Hematopoietic multipotent progenitor cell treated with erythropoietin and hydrocortisone succinate and interleukin-3 and kit ligand, for 8 days (in vitro differentiated cells): ENCODE measurements around the gene THAP4.

Source experiments
- DNase-seq: peaks from one replicate; pipeline ENCODE4 v3.0.0-alpha.2; 2015

Gene THAP4

DNA sequence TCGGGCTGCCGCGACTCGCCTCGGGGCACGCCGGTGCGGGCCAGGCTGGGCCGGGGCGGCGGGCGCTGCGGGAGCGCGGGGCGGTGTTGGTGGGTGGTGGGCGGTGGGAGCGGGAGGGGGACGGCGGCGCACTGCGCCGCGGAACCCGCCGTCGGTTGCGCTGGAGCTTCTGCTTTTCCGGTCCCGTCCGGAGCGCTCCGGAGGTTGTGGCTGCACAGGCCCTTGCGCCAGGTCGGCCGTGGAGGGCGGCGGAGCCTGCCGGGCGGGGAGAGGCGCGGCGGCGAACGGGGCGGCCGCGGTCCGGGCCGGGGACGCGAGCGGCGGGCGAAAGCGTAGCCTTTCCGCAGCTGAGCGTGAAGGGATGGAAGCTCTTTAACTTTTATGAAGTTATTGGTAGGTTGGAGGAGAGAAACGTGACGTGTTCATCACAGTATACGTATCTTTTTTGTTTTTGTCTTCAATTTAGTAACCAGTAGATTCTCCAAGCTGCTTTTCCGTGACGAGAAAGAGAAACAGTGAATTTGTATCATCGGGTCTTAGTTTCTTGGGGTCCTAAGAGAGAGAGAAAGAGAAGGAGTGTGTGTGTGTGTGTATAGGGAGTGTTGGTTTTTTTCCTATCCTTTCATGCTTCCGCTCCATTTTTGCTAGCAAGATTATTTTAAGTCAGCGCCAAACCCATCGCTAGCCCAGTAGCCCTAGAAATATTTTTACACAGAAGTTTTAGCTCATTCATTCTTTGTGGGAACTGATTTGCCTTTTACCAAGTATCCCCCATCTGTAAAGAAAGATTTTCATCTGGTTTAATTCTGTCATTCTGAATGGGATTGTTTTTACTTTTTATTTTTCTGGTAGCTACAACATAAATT is 1.1 kb upstream of the THAP4 start:
- peak; percentile 11 for DNase-seq

DNA sequence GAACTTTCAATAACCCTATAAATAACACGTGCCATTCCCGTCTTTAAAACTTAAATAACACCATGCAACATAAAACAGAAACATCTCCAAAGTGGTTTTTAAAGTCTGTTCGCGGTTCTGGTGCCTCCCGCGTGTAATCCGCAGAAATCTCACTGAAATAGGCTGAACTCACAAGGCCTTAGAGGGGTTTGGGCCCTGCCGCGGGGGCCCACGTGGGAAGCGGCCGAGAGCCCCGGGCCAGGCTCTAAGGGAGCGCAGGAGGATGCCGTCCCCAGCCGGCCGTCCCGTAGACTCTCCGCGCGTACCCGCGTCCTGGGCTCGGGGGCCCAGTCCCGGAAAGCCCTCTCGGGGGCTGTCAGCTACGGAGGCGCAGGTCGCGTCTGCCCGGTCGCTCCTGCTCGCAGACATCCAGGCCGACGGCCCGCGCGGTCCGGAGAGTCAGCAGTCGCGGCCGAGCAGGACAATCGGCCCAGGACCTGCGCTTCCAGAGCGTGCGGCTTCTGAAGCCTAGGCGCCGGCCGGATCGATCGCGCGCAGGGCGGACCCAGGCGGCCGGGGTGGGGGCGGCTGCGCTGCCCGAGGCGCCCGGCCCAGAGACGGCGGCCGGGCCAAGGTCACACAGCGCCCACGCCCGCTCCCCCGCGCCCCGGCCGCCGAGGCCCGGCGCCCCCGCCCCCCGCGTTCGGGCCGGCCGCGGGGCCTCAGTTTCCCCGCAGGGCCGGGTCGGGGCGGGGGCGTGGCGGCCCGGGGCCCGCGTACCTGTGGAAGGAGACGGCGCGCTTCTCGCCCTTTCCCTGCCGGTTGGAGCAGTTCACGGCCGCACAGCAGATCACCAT is 558 bp downstream of the THAP4 start:
- DNase-seq, result peak; percentile 43

DNA sequence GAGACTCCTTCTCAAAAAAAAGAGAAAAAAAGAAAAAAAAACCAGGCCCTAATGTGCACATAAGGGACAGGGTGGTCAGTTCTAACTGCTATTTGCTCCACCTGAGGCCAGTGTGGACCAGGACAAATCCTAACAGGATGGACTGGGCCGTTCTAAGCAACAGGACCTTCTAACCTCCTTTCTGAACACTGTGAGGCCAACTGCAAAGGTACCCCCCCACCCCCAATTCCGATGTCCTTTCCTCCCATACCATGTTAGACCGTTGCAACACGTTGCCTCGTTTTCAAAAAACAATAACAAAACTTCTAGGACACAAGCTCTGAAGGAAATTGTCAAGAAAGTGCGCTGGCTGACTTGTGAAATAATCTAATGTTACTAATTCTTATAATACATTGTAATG is 1.2 kb downstream of the THAP4 start:
- DNase-seq, result no peak

DNA sequence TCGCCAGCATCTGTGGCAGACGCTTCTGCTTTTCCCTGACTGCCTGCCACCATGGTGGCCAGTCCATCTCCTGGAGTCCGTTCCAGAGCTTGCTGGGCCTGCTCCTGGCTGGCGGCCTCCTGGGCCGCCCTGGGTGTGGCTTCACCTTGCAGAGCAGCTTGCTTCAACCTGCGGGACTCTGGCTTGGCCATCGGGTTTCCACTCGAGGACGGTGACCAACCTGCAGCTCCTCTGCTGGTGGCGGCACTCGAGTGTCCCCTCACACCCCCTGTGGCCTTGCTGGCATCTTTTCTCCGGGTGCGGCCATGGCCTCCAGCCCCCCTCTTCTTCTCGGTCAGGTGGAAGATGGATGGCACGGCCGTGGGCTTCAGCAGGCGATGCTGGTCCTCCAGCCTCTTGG is 3.4 kb downstream of the THAP4 start:
- DNase-seq, result no peak

DNA sequence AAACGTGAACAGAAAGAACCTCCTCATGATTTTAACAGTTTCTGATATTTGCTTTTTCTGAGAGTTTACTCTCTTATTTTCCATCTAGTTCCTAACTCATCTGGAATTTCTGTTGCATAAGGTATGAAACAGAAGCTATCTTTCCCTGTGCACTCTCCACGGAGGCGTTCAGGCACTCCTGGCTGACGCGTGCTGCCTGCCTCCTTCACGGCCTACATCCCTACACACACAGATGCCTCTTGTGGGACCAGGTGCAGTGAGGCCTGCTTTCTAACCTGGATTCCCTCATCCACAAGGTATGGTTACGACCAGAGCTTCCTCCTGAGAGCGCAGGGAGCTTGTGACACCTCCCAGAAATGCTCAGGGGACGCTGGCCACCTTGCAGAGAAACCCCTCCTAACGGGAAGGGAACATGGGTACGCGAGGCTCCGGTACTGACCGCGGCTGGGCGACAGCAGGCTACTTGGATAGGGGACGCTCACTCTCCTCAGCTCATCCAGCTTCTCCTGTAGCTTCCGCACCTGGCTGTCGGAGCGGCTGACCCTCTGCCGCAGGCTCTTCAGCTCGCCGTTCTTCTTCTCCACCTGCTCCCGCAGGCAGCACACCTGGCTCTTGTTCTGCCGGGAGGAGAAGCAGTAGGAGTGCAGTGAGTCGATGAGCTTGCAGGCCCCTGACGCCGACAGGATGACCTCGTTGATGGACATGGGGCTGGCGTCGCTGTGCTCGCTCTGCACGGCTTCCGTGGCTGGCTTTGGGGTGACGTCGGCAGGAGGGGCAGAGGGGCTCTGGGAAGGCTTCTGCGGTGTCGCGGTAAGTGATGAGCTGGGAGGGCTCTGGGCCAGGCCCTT is 4.3 kb downstream of the THAP4 start:
- no peak for DNase-seq

DNA sequence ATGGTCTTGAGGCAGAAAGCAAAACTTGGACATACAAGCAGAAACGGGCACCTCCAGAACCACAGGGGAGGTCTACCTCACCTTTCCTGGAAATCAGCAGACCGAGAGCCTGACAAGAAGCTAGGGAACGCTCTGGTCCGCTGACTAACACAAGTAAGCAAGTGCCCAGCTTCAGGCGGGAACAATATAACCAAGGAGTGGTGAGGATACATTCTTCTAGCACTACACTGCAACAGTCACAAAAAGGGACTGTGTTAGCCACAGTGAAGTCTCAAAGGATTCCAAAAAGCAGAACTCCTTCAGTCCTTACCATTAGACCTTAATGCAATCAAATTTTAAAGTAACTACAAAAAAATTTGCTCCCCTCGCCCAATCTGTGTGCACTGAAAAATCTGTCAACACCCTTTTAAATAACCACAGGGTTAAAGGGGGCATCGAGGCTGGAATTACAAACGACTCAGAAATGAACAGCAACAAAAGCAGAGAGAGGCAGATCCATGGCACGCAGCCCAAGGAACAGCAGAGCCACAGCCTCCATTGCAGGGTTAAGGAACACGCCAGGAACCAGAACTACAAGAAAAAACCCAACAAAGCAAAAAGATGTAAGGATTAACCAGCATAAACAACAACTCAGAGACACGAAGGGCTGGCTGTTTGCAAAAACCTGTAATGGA is 7.1 kb downstream of the THAP4 start:
- no peak for DNase-seq

DNA sequence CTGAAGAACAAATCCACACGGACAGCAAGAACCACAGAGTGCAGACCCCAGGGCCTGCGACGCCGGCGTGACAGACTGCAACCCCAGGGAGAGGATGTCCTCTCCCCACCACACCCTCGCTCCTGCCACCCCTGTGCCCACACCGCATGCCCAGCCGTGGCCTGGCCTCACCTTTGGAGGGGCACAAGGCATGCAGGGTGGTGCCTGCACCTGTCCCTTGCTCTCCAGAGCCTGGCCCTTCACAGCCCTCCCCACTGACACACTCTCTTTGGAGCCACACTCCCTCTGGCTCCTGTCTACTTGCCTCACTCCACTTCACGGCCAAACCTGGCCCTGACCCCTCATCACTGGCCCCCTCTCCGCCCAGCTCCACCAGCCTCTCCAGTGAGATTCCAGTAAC is 9.3 kb downstream of the THAP4 start:
- no peak for DNase-seq

DNA sequence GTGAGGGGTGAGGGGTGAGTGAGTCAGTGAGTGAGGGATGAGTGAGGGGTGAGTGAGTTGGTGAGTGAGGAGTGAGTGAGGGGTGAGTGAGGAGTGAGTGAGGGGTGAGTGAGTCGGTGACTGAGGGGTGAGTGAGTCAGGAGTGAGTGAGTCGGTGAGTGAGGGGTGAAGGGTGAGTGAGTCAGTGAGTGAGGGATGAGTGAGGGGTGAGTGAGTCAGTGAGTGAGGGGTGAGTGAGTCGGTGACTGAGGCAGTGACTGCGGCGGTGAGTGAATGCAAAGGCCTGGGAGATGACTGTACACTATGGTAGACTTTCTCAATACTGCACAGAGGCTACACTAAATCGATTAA is 16.6 kb downstream of the THAP4 start:
- DNase-seq, result no peak

DNA sequence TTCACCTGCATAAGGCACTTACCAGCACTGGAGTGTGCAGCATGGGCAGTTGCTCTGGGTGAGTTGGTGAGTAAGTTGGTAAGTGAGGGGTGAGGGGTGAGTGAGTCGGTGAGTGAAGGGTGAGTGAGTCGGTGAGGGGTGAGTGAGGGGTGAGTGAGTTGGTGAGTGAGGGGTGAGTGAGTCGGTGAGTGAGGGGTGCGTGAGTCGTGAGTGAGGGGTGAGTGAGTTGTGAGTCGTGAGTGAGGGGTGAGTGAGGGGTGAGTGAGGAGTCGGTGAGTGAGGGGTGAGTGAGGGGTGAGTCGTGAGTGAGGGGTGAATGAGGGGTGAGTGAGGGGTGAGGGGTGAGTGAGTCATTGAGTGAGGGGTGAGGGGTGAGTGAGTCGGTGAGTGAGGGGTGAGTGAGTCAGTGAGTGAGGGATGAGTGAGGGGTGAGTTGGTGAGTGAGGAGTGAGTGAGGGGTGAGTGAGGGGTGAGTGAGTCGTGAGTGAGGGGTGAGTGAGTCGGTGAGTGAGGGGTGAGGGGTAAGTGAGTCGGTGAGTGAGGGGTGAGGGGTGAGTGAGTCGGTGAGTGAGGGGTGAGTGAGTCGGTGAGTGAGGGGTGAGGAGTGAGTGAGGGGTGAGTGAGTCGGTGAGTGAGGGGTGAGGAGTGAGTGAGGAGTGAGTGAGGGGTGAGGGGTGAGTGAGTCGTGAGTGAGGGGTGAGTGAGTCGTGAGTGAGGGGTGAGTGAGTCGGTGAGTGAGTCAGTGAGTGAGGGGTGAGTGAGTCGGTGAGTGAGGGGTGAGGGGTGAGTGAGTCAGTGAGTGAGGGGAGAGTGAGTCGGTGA is 17.1 kb downstream of the THAP4 start:
- no peak for DNase-seq

DNA sequence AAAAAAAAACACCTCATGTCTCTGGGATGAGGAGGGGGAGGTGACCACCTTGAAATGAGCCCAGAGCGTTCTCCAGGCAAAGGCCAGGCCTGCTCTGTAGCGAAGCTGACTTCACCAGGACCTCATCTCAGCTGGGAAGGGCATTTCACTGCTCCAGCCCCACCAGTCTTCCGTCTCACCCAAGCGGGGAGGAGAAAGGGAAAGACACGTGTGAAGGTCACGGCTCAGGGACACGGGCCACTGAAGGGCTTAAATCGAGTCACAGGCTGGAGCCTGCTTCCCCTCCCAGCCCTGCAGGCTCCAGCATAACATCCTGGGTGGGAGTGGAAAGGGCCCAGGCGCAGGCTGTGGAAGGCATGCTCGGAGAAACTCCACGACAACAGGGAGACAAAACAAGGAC is 18.1 kb downstream of the THAP4 start:
- no peak for DNase-seq

DNA sequence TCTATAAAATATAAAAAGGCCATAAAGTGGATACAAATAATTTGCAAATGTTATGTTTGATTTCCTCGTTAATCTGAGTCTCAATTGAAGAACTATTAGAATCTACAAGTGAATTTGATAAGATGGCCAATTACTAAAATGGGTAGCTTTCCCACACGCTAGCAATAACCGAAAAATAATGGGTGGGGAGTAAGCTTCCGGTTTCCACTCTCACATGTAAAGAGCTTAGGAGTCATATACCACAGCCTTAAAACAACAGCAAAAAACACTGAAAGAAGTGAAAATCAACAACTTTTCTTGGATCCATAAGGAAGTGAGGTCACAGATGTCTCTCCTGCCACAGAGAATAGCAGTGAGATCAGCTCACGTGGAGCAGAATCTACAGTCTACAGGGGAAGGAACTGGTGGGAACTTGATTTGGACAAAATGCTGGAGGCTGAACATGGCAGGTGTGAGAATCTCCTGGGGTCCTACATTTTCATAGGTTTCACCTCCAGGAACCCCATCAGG is 18.6 kb downstream of the THAP4 start:
- no peak for DNase-seq

DNA sequence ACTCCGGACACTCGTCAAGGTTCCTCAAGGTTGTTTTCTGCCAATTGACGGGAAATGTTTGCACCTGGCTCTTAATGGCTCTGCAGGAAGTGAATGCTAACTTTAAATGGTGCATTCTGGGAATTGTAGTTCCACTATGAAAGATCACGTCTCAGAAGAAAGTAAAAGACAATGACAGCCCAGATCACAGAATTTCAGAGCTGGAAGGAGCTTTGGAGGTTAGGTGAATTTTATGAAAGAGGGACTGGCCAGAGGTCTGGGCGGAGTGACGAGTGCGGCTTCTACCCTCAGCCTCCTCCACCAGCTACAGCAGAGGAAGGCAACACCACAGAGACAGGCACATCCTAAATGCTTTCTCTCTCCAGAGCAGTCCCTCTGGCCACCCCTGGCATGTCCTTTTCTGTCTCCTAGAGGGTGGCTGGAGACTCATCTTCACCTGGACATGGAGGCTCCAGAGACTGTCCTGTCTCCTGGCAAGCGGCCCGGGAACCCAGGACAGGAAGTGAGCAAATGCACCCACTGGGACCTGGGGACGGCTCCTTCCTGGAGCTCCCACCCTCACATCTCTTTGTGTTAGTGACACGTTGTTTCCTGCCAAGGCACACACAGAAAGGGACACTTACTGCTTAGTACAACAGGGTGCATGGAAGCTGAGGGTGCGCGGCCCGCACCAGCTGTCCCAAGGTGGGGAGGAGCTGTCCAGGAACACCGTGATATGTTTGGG is 19.4 kb downstream of the THAP4 start:
- peak; percentile 32 for DNase-seq

DNA sequence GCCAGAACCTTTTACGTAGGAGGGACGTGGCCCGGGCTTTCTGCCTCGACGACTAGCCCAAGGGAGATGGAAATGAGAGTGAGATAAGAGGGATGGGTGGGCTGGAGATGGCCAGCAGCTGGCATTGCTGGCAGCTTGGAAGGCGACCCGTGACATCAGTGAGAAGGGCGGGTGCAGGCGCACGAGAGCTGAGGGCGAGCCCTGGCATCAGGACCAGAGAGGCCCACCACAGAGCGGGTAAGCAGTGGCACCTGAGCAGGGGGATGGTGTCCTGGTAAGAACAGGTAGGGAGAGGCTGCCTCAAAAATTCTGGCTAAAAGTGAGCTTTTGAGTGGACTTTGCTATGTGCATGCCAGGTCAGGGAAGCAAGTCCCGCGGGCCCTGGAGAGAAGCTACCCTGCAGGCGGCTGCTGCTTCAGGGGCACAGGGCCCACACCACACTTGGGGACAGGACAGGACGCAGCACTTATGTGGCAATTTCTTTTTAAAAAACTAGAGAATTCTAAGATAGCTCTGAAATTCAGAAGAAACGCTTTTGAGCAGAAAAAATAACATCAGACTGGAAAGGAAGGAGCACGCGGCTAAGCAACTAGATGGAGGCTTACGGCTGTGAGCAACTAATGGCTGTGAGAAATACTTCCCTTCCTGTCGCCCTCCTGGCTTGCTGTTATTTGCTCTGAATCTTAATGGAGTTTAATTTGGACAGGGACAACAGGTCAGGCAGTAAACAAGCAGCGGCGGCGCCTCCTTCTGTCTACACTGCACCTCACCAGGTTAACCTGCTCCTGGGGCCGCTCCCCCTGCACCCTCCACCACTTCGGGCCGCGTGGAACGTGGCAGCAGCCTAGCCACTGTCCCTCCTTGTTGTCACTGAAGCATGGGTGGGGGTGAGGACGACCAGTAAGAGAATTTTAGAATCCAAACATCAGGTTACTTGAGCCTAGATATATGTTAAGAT is 20.5 kb downstream of the THAP4 start:
- no peak for DNase-seq

DNA sequence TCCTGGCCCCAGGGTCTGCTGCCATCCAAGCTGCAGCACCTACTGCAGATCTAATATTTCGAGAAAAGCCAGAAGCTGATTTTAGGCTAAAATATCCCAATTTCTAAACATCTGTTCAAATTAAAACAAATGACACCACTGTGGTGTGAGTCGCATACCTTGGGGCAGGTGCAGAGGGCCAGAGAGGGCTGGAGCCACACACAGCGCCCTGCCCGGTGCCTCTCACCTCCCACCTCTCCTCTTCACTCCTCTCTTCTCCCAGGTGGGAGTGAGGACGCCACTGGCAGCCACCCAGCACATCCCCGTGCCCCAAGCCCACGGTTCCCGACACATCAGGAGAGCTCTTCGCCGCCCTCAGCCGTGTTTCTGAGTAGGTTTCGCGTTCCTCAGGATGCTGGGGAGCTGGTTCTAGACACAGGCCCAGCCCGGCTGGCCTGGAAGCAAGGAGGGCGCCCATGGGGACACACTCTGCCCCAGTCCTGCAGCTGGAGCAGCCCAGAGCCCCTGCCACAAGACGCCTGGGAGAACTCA is 21.4 kb downstream of the THAP4 start:
- no peak for DNase-seq

DNA sequence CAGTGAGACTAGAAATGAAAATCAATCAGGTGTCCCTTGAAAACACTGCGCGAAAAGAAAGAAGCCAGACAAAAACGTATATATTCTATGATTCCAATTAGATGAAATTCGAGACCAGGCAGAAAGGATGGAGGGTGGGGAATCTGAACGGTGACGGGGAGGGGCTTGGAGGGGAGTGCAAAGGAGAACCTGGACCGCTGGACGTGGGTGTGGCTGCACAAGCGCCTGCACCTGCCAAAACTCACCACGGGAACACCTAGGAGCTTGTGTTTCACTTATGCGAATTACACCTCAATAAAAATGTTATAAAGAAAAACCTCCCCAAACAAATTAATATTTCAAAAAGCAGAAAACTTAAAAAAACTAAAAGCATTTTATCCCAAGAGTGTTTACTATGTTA is 21.9 kb downstream of the THAP4 start:
- no peak for DNase-seq

DNA sequence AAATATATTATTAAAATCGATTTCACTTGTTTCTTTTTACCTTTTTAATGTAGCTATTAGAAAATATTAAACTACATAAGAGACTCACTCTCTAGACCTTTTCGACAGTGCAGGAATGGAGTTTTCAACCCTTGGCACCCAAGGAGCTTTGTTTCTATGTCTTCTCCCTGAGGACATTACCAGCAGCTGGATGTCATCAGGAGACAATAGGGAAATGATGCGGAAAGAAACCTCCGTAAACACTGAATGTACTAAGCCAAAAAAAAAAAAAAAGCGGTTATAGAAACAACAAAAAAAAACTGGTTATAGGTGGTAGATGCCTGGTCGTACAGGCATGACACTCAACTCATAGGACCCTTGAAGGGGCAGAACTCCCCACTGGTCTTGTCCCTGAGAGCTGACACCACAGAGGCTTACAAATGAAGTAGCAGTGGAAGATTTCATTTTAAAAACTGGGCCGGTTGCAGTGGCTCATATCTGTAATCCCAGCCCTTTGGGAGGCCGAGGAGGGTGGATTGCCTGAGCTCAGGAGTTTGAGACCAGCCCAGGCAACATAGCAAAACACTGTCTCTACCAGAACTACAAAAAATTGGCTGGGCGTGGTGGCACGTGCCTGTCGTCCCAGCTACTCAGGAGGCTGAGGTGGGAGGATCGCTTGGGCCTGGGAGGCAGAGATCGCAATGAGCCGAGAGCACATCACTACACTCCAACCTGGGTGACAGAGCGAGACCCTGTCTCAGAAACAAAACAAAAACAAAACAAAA is 23.8 kb downstream of the THAP4 start:
- DNase-seq, result no peak

DNA sequence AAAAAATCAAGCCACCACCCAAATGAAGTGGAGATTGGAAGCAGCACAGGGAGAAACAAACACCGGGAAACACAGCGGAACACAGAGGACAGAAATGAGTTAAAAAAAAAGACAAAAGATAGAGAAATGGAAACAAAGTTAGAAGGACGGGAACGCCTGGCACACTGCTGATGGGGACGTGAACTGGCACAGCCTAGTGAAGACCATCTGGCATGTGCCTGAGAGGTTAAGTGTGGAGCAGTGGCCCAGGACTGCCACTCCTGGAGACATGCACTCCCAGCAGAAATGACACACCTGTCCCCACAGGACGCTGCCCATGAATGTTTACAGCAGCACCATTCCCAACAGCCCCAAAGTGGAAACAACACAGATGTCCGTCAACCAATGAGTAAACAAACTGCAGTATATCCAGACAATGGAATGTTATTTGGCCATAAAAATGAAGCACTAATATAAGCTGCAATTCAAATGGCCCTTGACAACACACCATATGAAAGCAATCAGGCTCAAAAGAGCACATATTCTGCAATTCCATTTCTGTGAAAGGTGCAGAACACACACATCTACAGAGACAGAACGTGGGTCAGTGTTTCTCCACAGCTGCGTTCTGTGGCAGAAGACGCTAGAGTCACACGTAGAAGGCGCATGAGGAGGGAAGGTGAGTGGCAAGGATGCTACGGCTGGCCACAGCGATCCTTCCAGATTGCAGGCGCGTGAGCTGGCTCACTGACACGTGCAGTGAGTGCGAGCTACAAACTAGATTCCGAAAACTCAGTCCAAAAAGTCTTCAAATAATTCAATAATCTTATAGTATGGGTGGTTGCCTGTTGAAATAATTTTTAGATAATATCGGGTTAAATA is 24.6 kb downstream of the THAP4 start:
- DNase-seq, result no peak

DNA sequence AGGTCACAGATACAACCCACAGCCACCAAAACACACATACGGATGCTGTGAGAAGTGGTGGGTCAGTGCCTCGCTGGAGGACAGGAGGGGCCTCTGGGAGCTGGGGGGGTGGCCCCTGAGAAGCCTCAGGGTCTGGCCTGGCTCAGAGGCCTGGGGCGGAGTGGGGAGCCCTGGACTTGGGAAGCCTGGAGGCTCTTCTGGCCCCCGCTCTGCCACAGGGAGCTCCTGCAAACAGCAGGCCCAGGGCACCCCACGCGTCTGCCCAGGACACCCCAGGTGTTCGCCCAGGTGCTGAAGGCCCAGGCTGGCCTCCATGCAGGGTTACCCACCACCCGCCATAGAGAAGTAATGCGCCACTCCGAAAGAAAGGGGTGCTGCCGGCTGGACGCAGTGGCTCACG is 25.9 kb downstream of the THAP4 start:
- no peak for DNase-seq
